Transverse colon (tissue), 4 donors: ENCODE measurements around the gene BANF2. TPM values are rescaled to one million over a fixed set of nuclear protein-coding genes. Genes with fewer than 3 reads are reported as not detected.
A peak's percentile ranks its signal among the peaks of the same experiment; 100 is the strongest.

Experiments used
- DNase-seq: peaks from one replicate; pipeline ENCODE4 v3.0.0-alpha.2; 2019
- H3K27ac ChIP-seq, 4 donors: fragments of 200-600 bp; sonication (generic); 2 replicates each; pipeline ENCODE4 v1.5.1; 2016 to 2018; ENCODE audit warnings: inconsistent platforms in 4 of 4
- H3K27me3 ChIP-seq: fragments of 200-600 bp; sonication (generic); 2 replicates; pipeline ENCODE4 v1.5.1; 2017; ENCODE audit warnings: inconsistent platforms
- H3K36me3 ChIP-seq, 4 donors: fragments of 200-600 bp; sonication (generic); 2 replicates each; pipeline ENCODE4 v1.5.1; 2017 to 2019; ENCODE audit warnings: inconsistent platforms in 4 of 4
- H3K4me1 ChIP-seq, 4 donors: fragments of 200-600 bp; sonication (generic); 2 replicates each; pipeline ENCODE4 v1.5.1; 2017 to 2020; ENCODE audit warnings: inconsistent platforms in 4 of 4
- H3K4me3 ChIP-seq, 4 donors: fragments of 200-600 bp; sonication (generic); 1 replicate in 1 of 4; 2 replicates in 3 of 4; pipeline versions ENCODE4 v1.5.1 to v1.6.1; 2017 to 2019; ENCODE audit warnings: inconsistent platforms in 4 of 4
- H3K9me3 ChIP-seq, 2 donors: fragments of 200-600 bp; sonication (generic); 2 replicates each; pipeline ENCODE4 v1.5.1; 2017 to 2019; ENCODE audit warnings: inconsistent platforms in 2 of 2
- CTCF ChIP-seq, 5 experiments: fragments of 200-600 bp in 3 of 5; fragments of 450-650 bp in 2 of 5; sonication (generic) in 3 of 5; IDR thresholded peaks; 1 replicate in 2 of 5; 2 replicates in 3 of 5; pipeline ENCODE4 v1.5.1; 2016 to 2017; ENCODE audit warnings: antibody characterized with exemption in 5 of 5, inconsistent platforms in 3 of 5, mild to moderate bottlenecking in 2 of 5, moderate library complexity in 1 of 5
- EP300 ChIP-seq: sonication (generic); formaldehyde crosslinking; IDR thresholded peaks from one replicate; pipeline ENCODE4 v1.6.1; 2017; ENCODE audit warnings: antibody characterized with exemption, low read depth
- POLR2A ChIP-seq: fragments of 450-650 bp; IDR thresholded peaks from one replicate; pipeline ENCODE4 v1.6.1; 2016; ENCODE audit warnings: antibody characterized with exemption, mild to moderate bottlenecking, moderate library complexity
- POLR2AphosphoS5 ChIP-seq, 3 donors: sonication (generic); formaldehyde crosslinking; IDR thresholded peaks; one replicate each; pipeline ENCODE4 v1.6.1; 2016; ENCODE audit warnings: antibody characterized with exemption in 3 of 3
- WGBS, 2 donors: methylation state at CpG; one replicate each; pipeline ENCODE4 v1.1.5; 2018; ENCODE audit warnings: low coverage in 1 of 2; 5-methylcytosine and 5-hydroxymethylcytosine counted together
- in situ Hi-C, 4 donors: fragments of 200-750 bp; cut with MboI; loops; one replicate each; pipeline versions ENCODE4 v1.15.0 to v1.15.1; 2017; ENCODE audit warnings: low sequenced_read_pairs in 3 of 4, low pct_ligation_motif_present in 1 of 4, low pct_unique_long_range_greater_than_20kb in 1 of 4
- intact Hi-C: fragments of 100-400 bp; cut with DNase I; formaldehyde crosslinking; loops from one replicate; pipeline ENCODE4 v1.15.1; 2023; ENCODE audit warnings: low total_unique reads
- total RNA-seq, 4 donors: library from RNA; depleted of rRNA; stranded (reverse); fragments of >200 nt; gene quantifications; one replicate each; pipeline ENCODE4 v1.1.0, GENCODE V29; 2016

Gene BANF2
- not detected for total RNA-seq

GRCh38 chr20:17699931-17700351 is at the start of gene BANF2:
BANF2 (plus strand) TSS chr20:17699966; CDS start chr20:17725026, 25,060 bp downstream.
- in situ Hi-C loops: loop anchor here in 1 of 4 donors (25.0 kb wide), 1 partner anchor 187 kb away; no protein-coding TSS in a partner anchor
- WGBS, 2 donors: 56% methylated on average over 3 of the region's 3 CpGs; no CpG with 5 or more reads in 1 of the 2 donors
- TF ChIP-seq POLR2AphosphoS5 (IDR thresholded peaks at IDR 0.05) (no peak), CTCF (IDR thresholded peaks at IDR 0.05) (no peak), POLR2A (no peak), EP300 (no peak)

GRCh38 chr20:17650301-17651128 is 49.3 kb upstream of the BANF2 start:
- DNase-seq: no peak
- peaks cover 50 to 75% (median 63%) of the 10 kb centered on the region in 4 donors for H3K4me1 ChIP-seq
- WGBS, 2 donors: 57% methylated on average over 12 of the region's 12 CpGs; no CpG with 5 or more reads in 1 of the 2 donors
- TF ChIP-seq POLR2AphosphoS5 (IDR thresholded peaks at IDR 0.05) (no peak), POLR2A (no peak)
- peak overlapping the region in 2 of 4 donors; percentile 40 to 49 for H3K27ac ChIP-seq
- no peaks in the 10 kb centered on the region for H3K36me3 ChIP-seq
- no peaks in the 10 kb centered on the region for H3K9me3 ChIP-seq
- H3K27me3 ChIP-seq: no peaks in the 10 kb centered on the region
- in situ Hi-C loops: loop anchor here in 2 of 4 donors (25.0 kb wide), 2 partner anchors 262 to 287 kb away; no protein-coding TSS in a partner anchor
- H3K4me3 ChIP-seq: no peak overlapping the region
- intact Hi-C loops: no loop called here

More at GRCh38 chr20:17699931-17700351, at the start of gene BANF2:
- no peak within 1 kb of the TSS for H3K27ac ChIP-seq
- H3K9me3 ChIP-seq: no peaks in the 10 kb centered on the region
- DNase-seq: peak; percentile 24
- intact Hi-C loops: no loop called here
- no peak within 1 kb of the TSS for H3K4me3 ChIP-seq
- H3K4me1 ChIP-seq: no peaks in the 10 kb centered on the region
- no peaks in the 10 kb centered on the region for H3K36me3 ChIP-seq
- no peaks in the 10 kb centered on the region for H3K27me3 ChIP-seq

DNA sequence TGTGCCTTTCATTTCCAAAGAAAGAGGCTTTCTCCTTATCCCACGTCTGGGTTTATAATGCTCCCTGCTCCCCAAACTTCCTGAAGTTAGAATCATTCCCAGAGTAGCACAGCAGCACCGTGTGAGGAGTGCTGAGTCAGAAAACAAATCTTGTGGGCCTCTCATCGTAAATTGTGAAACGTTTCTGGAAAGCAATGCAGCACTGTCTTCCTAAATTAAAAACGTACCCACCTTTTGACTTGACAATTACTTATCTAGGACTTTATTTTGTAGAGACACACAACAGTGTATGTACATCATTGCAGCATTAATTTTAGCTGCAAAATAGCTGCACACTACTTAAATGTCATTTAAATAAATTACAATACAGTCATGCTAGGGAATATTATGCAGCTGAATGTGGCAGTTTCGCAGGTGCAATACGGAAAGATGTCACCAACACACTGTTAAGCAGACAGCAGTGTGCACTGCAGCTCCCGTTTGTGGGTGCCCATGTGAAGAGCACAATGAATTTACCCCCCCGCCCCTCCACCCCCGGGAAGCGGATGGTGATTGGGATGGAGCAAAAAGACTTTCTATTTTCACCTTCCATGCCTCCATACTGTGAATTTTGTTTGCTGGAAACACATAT is 48.5 kb upstream of the BANF2 start:
- no peaks in the 10 kb centered on the region for H3K36me3 ChIP-seq
- 43 to 44% methylated on average over 10 to 11 of the region's 11 CpGs for WGBS, 2 donors
- no peak overlapping the region for H3K4me3 ChIP-seq
- no peaks in the 10 kb centered on the region for H3K9me3 ChIP-seq
- peak overlapping the region in 2 of 4 donors; percentile 15 to 49 for H3K27ac ChIP-seq
- H3K27me3 ChIP-seq: no peaks in the 10 kb centered on the region
- in situ Hi-C loops: loop anchor here in 2 of 4 donors (25.0 kb wide), 2 partner anchors 261 to 286 kb away; no protein-coding TSS in a partner anchor
- peaks cover 44 to 69% (median 58%) of the 10 kb centered on the region in 4 donors for H3K4me1 ChIP-seq
- intact Hi-C loops: no loop called here
- DNase-seq: no peak
- TF ChIP-seq CTCF (IDR thresholded peaks at IDR 0.05) (no peak), POLR2A (no peak), EP300 (no peak)

DNA sequence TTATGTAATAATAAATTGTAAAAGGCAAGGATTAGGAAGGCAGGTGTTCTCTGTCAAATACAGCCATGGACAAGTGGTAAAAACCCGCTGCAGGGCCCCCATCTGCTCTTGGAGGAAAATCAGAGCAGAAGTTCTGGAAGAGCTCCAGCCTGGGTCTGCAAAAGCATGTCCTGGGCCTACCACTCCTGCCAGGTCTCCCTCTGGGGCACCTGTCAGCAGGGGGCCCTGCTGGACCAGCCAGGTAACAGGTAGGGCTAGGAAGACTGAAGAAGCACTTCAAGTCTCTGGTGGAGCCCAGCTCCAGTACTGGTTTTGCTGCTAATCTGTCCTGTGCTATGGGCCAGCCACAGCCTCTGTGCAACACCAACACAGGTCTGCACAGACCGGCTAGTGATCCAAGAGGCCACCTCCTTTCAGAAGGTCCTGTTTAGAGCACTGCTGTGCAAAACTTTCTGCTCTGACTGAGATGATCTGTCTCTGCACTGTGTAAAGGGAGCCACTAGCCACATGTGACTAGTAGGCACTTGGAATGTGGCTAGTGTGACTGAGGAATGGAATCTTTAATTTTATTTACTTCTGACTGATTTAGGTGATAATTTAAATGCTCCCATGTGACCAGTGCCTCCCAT is 47.9 kb upstream of the BANF2 start:
- no peak for DNase-seq
- H3K27ac ChIP-seq: no peak overlapping the region
- H3K27me3 ChIP-seq: no peaks in the 10 kb centered on the region
- intact Hi-C loops (no loop called here), in situ Hi-C loops (loop anchor here in 2 of 4 donors (25.0 kb wide), 2 partner anchors 260 to 285 kb away; no protein-coding TSS in a partner anchor)
- H3K36me3 ChIP-seq: no peaks in the 10 kb centered on the region
- H3K4me3 ChIP-seq: no peak overlapping the region
- WGBS, 2 donors: 50% methylated on average over 2 of the region's 2 CpGs; no CpG with 5 or more reads in 1 of the 2 donors
- H3K9me3 ChIP-seq: no peaks in the 10 kb centered on the region
- peaks cover 38 to 63% (median 52%) of the 10 kb centered on the region in 4 donors for H3K4me1 ChIP-seq
- TF ChIP-seq POLR2A: no peak
- no peak for TF ChIP-seq POLR2AphosphoS5 (IDR thresholded peaks at IDR 0.05)
- TF ChIP-seq EP300: no peak
- no peak for TF ChIP-seq CTCF (IDR thresholded peaks at IDR 0.05)
